ENCODE results near the gene CLIC4.

Gene CLIC4

GRCh38 chr1:24825174-24825573 lies 79.9 kb downstream of the CLIC4 start:
- no peak for DNase-seq

GRCh38 chr1:24826510-24826909 lies 81.3 kb downstream of the CLIC4 start:
- DNase-seq = no peak

GRCh38 chr1:24827379-24828135 lies 82.3 kb downstream of the CLIC4 start:
- no peak for DNase-seq

GRCh38 chr1:24828183-24828886 lies 83.1 kb downstream of the CLIC4 start:
- DNase-seq = no peak

GRCh38 chr1:24828887-24829192 lies 83.6 kb downstream of the CLIC4 start:
- DNase-seq = no peak

- no peak for DNase-seq
Observed at GRCh38 chr1:24830680-24831272, 85.5 kb downstream of the CLIC4 start.

- DNase-seq = no peak
Observed at GRCh38 chr1:24841593-24841992, 96.3 kb downstream of the CLIC4 start.

GRCh38 chr1:24846671-24847070 lies 101.4 kb downstream of the CLIC4 start:
- no peak for DNase-seq

GRCh38 chr1:24847995-24848881 lies 103.0 kb downstream of the CLIC4 start:
- DNase-seq = peak; percentile 90

- DNase-seq = no peak
Observed at GRCh38 chr1:24849672-24850295, 104.5 kb downstream of the CLIC4 start.

- DNase-seq = no peak
Observed at GRCh38 chr1:24850328-24850920, 105.2 kb downstream of the CLIC4 start.

- no peak for DNase-seq
Observed at GRCh38 chr1:24853649-24854048, 108.4 kb downstream of the CLIC4 start.

GRCh38 chr1:24855474-24855873 lies 110.2 kb downstream of the CLIC4 start:
- DNase-seq = no peak

GRCh38 chr1:24856787-24857506 lies 111.7 kb downstream of the CLIC4 start:
- no peak for DNase-seq

GRCh38 chr1:24857507-24858133 lies 112.4 kb downstream of the CLIC4 start:
- no peak for DNase-seq

- DNase-seq = no peak
Observed at GRCh38 chr1:24858277-24858676, 113.0 kb downstream of the CLIC4 start.

- no peak for DNase-seq
Observed at GRCh38 chr1:24859063-24860010, 114.1 kb downstream of the CLIC4 start.

- no peak for DNase-seq
Observed at GRCh38 chr1:24860841-24861240, 115.6 kb downstream of the CLIC4 start.

- DNase-seq = no peak
Observed at GRCh38 chr1:24861821-24862727, 116.8 kb downstream of the CLIC4 start.

Measured in stimulated activated CD4-positive, alpha-beta T cell treated with anti-CD3 and anti-CD28 coated beads, Interleukin-1b, Interleukin-23, amount 100 ng/mL, for 48 hours (primary cell).